ENCODE measurements around the gene ZNF524.

DNA sequence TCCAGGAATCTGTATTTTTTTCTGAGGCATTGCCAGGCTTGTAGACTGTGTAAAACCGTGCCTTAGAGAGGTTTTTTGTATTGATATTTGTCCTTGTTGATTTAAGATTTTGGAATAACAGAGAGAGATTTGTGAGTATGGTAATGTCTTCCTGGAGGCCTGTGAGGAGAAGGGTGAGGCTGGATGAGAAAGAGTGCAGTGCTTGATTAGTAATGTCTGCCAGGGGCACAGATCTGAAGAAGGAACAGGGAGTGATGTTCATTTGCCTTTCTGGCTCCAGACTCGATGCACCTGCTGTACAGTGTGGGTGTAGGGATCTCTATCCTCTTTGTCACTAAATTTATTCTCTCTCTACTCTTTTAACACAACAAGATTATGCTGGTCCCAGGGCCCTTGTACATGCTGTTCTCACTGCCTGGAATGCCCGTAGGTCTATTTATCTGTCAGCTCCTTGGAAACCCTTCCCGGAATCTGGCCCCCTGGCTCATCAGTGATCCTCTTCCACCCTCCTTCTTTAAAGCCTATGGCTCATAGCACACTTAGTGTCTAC is 5.0 kb upstream of the ZNF524 start:
- TF ChIP-seq, protein P1, sequence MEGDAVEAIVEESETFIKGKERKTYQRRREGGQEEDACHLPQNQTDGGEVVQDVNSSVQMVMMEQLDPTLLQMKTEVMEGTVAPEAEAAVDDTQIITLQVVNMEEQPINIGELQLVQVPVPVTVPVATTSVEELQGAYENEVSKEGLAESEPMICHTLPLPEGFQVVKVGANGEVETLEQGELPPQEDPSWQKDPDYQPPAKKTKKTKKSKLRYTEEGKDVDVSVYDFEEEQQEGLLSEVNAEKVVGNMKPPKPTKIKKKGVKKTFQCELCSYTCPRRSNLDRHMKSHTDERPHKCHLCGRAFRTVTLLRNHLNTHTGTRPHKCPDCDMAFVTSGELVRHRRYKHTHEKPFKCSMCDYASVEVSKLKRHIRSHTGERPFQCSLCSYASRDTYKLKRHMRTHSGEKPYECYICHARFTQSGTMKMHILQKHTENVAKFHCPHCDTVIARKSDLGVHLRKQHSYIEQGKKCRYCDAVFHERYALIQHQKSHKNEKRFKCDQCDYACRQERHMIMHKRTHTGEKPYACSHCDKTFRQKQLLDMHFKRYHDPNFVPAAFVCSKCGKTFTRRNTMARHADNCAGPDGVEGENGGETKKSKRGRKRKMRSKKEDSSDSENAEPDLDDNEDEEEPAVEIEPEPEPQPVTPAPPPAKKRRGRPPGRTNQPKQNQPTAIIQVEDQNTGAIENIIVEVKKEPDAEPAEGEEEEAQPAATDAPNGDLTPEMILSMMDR (IDR thresholded peaks at IDR 0.05) = no peak
- no peak for TF ChIP-seq POLR2AphosphoS5 (IDR thresholded peaks at IDR 0.05)
- TF ChIP-seq POLR2A (IDR thresholded peaks at IDR 0.05) = no peak

All from breast epithelium (tissue), 3 donors.